ENCODE results near the gene CHST13. TPM values are rescaled to one million over a fixed set of nuclear protein-coding genes. Genes with fewer than 3 reads are reported as not detected.

CHST13 gene
- total RNA-seq, 8 experiments from 2014 or later, result 0.28 to 1.6 (median 0.40) TPM; not detected in 5

DNA sequence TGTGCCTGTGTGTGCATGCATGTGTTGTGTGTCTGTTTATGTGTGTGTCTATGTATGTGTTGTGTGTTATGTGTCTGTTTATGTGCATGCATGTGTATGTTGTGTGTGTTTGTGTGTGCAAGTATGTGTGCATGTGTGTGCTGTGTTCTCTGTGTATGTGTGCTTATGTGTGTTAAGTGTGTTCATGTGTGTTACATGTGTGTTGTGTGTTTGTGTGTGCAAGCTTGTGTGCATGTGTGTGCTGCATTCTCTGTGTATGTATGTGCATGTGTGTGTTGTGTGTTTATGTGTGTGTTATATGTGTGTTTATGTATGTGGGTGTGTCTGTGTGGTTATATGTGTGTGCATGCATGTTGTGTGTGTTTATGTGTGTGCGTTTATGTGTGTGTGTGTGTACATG is 21.3 kb upstream of the CHST13 start:
- WGBS, 10 experiments, result 67 to 100% (median 100%) methylated on average over 1 of the region's 1 CpG; no CpG with 5 or more reads in 5 of the 10 experiments
- in situ Hi-C loops (cut with MboI; ENCODE audit: low pct_unique_long_range_greater_than_20kb in 2 of 9, low sequenced_read_pairs in 9 of 9, unreplicated experiment in 9 of 9), result no loop called here
- peaks cover 14 to 15% of the 10 kb centered on the region in 2 donors for H3K4me1 ChIP-seq (replicated peaks in 1 of 2)
- H3K4me3 ChIP-seq, result no peak overlapping the region
- H3K27ac ChIP-seq, result no peak overlapping the region
- ATAC-seq (replicated peaks in 6 of 8), result no peak

- in situ Hi-C loops (cut with MboI; ENCODE audit: low pct_unique_long_range_greater_than_20kb in 2 of 9, low sequenced_read_pairs in 9 of 9, unreplicated experiment in 9 of 9), result no loop called here
- Histone ChIP-seq H3K4me3 (no peak overlapping the region), H3K27ac (no peak overlapping the region), H3K4me1 (replicated peaks in 1 of 2) (peaks cover 14 to 15% of the 10 kb centered on the region in 2 donors)
- WGBS, 10 experiments, result 0 to 100% (median 88%) methylated on average over 1 to 7 of the region's 10 CpGs; no CpG with 5 or more reads in 6 of the 10 experiments
- no peak for ATAC-seq (replicated peaks in 6 of 8)
Observed at GRCh38 chr3:126503701-126504100, 20.3 kb upstream of the CHST13 start.

GRCh38 chr3:126507886-126508285 is 16.1 kb upstream of the CHST13 start:
- H3K27ac ChIP-seq, result no peak overlapping the region
- peaks cover 0 to 3% of the 10 kb centered on the region in 2 donors for H3K4me1 ChIP-seq (replicated peaks in 1 of 2)
- H3K4me3 ChIP-seq, result no peak overlapping the region
- WGBS, 10 experiments, result 80 to 100% (median 100%) methylated on average over 1 to 3 of the region's 9 CpGs; no CpG with 5 or more reads in 5 of the 10 experiments
- ATAC-seq (replicated peaks in 6 of 8), result no peak
- in situ Hi-C loops (cut with MboI; ENCODE audit: low pct_unique_long_range_greater_than_20kb in 2 of 9, low sequenced_read_pairs in 9 of 9, unreplicated experiment in 9 of 9), result no loop called here

- 17 to 100% methylated on average over 1 to 2 of the region's 4 CpGs; no CpG with 5 or more reads in 8 of the 10 experiments for WGBS, 10 experiments
- Histone ChIP-seq H3K4me1 (replicated peaks in 1 of 2) (peaks cover 0 to 3% of the 10 kb centered on the region in 2 donors), H3K27ac (no peak overlapping the region), H3K4me3 (no peak overlapping the region)
- ATAC-seq (replicated peaks in 6 of 8), result peak in 3 of 8 experiments; percentile 61 to 88 (median 74)
- in situ Hi-C loops (cut with MboI; ENCODE audit: low pct_unique_long_range_greater_than_20kb in 2 of 9, low sequenced_read_pairs in 9 of 9, unreplicated experiment in 9 of 9), result no loop called here
Observed at GRCh38 chr3:126508564-126508964, 15.4 kb upstream of the CHST13 start.

DNA sequence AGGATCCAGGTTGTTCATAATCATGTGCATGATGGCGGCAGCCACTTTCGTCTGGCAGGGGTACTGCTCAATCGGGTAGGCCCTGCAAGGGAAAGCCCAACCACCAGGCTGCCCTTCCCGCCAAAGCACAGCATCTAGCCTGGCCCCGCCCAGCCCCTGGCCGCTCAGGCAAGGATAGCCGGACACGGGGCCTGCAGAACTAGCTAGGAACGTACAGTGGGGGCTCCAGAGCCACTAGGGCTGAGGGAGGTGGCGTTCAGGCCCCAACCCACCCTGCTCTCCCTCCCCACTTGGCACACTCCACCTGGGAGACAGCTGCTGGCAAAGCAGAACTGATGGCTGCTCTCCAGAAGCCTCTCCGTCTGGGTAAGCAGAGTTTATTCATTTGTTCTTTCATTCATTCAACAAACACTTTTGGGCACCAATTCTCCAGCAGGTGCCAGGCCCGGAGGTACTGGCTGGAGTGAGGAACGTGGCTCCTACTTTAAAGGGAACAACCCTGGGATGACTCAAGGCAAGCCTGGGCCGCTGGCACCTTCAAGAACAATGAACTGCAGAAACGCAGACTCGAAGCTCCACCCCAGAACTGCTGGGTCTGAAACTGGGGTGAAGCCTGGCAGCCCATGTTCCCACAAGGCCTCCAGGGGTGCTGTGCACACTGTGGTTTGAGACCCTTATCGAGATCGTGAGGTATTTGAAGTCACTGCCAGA is 14.2 kb upstream of the CHST13 start:
- in situ Hi-C loops (cut with MboI; ENCODE audit: low pct_unique_long_range_greater_than_20kb in 2 of 9, low sequenced_read_pairs in 9 of 9, unreplicated experiment in 9 of 9), result no loop called here
- Histone ChIP-seq H3K4me3 (no peak overlapping the region), H3K27ac (no peak overlapping the region), H3K4me1 (replicated peaks in 1 of 2) (peaks cover 0 to 3% of the 10 kb centered on the region in 2 donors)
- no peak for ATAC-seq (replicated peaks in 6 of 8)
- 74 to 88% (median 80%) methylated on average over 1 to 11 of the region's 18 CpGs; no CpG with 5 or more reads in 3 of the 10 experiments for WGBS, 10 experiments

GRCh38 chr3:126510308-126510910 is 13.5 kb upstream of the CHST13 start:
- no peak for ATAC-seq (replicated peaks in 6 of 8)
- 60 to 100% (median 88%) methylated on average over 1 to 6 of the region's 22 CpGs; no CpG with 5 or more reads in 5 of the 10 experiments for WGBS, 10 experiments
- no peak overlapping the region for H3K27ac ChIP-seq
- in situ Hi-C loops (cut with MboI; ENCODE audit: low pct_unique_long_range_greater_than_20kb in 2 of 9, low sequenced_read_pairs in 9 of 9, unreplicated experiment in 9 of 9), result no loop called here
- H3K4me1 ChIP-seq (replicated peaks in 1 of 2), result peaks cover 0 to 3% of the 10 kb centered on the region in 2 donors
- no peak overlapping the region for H3K4me3 ChIP-seq

- peaks cover 0 to 3% of the 10 kb centered on the region in 2 donors for H3K4me1 ChIP-seq (replicated peaks in 1 of 2)
- no peak overlapping the region for H3K27ac ChIP-seq
- H3K4me3 ChIP-seq, result no peak overlapping the region
- no peak for ATAC-seq (replicated peaks in 6 of 8)
- in situ Hi-C loops (cut with MboI; ENCODE audit: low pct_unique_long_range_greater_than_20kb in 2 of 9, low sequenced_read_pairs in 9 of 9, unreplicated experiment in 9 of 9), result no loop called here
- WGBS, 10 experiments, result 0 to 100% (median 67%) methylated on average over 1 to 7 of the region's 7 CpGs; no CpG with 5 or more reads in 2 of the 10 experiments
Observed at GRCh38 chr3:126511291-126511690, 12.7 kb upstream of the CHST13 start.

GRCh38 chr3:126512026-126512425 is 11.9 kb upstream of the CHST13 start:
- Histone ChIP-seq H3K4me3 (no peak overlapping the region), H3K27ac (no peak overlapping the region), H3K4me1 (replicated peaks in 1 of 2) (peaks cover 0 to 3% of the 10 kb centered on the region in 2 donors)
- in situ Hi-C loops (cut with MboI; ENCODE audit: low pct_unique_long_range_greater_than_20kb in 2 of 9, low sequenced_read_pairs in 9 of 9, unreplicated experiment in 9 of 9), result no loop called here
- peak in 3 of 8 experiments; percentile 31 to 45 (median 33) for ATAC-seq (replicated peaks in 6 of 8)
- WGBS, 10 experiments, result 18 to 86% (median 59%) methylated on average over 2 to 7 of the region's 7 CpGs; no CpG with 5 or more reads in 5 of the 10 experiments

GRCh38 chr3:126512916-126513650 is 10.9 kb upstream of the CHST13 start:
- WGBS, 10 experiments, result 50 to 96% (median 66%) methylated on average over 1 to 7 of the region's 12 CpGs; no CpG with 5 or more reads in 4 of the 10 experiments
- Histone ChIP-seq H3K4me1 (replicated peaks in 1 of 2) (peaks cover 0 to 3% of the 10 kb centered on the region in 2 donors), H3K4me3 (no peak overlapping the region), H3K27ac (no peak overlapping the region)
- in situ Hi-C loops (cut with MboI; ENCODE audit: low pct_unique_long_range_greater_than_20kb in 2 of 9, low sequenced_read_pairs in 9 of 9, unreplicated experiment in 9 of 9), result no loop called here
- ATAC-seq (replicated peaks in 6 of 8), result no peak

- Histone ChIP-seq H3K27ac (no peak overlapping the region), H3K4me1 (replicated peaks in 1 of 2) (peaks cover 0 to 3% of the 10 kb centered on the region in 2 donors), H3K4me3 (no peak overlapping the region)
- WGBS, 10 experiments, result 20 to 82% (median 67%) methylated on average over 1 to 9 of the region's 11 CpGs; no CpG with 5 or more reads in 4 of the 10 experiments
- in situ Hi-C loops (cut with MboI; ENCODE audit: low pct_unique_long_range_greater_than_20kb in 2 of 9, low sequenced_read_pairs in 9 of 9, unreplicated experiment in 9 of 9), result no loop called here
- no peak for ATAC-seq (replicated peaks in 6 of 8)
Observed at GRCh38 chr3:126514161-126514560, 9.8 kb upstream of the CHST13 start.

DNA sequence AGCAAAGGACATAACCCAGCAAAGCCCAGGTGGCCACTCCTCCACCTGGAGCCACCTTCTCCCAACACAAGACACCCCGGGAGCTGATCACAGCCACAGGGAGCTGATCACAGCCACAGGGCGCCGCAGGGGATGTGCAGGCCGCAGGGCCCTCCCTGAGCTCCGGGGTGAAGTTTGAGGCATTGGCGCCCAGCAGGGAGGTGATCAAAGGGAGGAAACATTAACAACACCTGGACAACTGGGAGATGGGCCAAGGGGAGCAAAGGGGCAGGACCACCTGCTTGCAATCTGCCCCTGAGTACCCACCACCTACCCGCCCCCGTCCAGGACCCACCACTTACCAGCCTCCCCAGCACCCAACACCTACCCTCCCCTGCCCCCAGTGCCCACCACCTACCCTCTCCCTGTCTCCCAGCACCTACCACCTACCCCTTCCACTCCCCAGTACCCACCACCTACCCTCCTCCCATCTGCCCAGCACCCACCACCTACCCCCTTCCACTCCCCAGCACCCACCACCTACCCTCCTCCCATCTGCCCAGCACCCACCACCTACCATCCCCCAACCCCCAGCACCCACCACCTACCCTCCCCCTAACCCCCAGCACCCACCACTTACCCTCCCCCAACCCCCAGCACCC is 8.8 kb upstream of the CHST13 start:
- no CpG with 5 or more reads among the region's 8 CpGs for WGBS, 10 experiments
- H3K27ac ChIP-seq, result no peak overlapping the region
- no peak overlapping the region for H3K4me3 ChIP-seq
- peaks cover 0 to 3% of the 10 kb centered on the region in 2 donors for H3K4me1 ChIP-seq (replicated peaks in 1 of 2)
- no peak for ATAC-seq (replicated peaks in 6 of 8)
- in situ Hi-C loops (cut with MboI; ENCODE audit: low pct_unique_long_range_greater_than_20kb in 2 of 9, low sequenced_read_pairs in 9 of 9, unreplicated experiment in 9 of 9), result no loop called here

DNA sequence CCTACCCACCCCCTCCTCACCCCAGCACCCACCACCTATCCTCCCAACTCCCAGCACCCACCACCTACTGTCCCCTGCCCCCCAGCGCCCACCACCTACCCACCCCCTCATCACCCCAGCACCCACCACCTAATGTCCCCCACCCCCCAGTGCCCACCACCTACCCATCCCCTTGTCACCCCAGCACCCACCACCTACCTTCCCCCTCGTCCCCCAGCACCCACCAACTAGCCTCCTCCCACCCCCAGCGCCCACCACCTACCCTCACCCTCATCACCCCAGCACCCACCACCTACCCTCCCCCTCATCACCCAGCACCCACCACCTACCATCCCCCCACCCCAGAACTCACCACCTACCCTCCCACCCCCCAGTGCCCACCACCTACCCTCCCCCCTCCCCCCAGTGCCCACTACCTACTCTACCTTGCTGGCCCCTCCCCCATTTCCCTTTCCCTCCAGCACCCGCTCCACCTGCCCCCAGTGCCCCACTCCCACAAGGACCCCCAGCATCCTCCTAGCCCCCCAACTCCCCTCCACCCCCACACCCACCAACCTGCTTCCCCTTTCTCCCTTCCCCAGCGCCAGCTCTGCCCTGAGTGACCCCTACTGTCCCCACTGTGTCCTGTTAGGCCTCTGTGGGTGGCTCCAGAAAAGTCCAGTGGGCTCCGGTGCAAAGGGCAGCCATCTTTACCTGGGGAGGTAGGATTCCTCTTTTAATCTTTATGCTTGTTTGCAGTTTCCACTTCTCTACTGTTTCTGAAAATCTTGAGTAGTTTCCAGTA is 7.6 kb upstream of the CHST13 start:
- in situ Hi-C loops (cut with MboI; ENCODE audit: low pct_unique_long_range_greater_than_20kb in 2 of 9, low sequenced_read_pairs in 9 of 9, unreplicated experiment in 9 of 9), result no loop called here
- no peak overlapping the region for H3K4me3 ChIP-seq
- ATAC-seq (replicated peaks in 6 of 8), result no peak
- WGBS, 10 experiments, result 100% methylated on average over 1 of the region's 6 CpGs; no CpG with 5 or more reads in 9 of the 10 experiments
- no peak overlapping the region for H3K27ac ChIP-seq
- H3K4me1 ChIP-seq (replicated peaks in 1 of 2), result peaks cover 0 to 3% of the 10 kb centered on the region in 2 donors

All from motor neuron (in vitro differentiated cells).